WI38 (cell line): ENCODE data around the gene MYPN.

Experiments used
- H3K4me3 ChIP-seq: 2 replicates; pipeline ENCODE4 v1.5.1; 2011; ENCODE audit warnings: low read depth, mild to moderate bottlenecking, control low read depth, low read length
- CTCF ChIP-seq: IDR thresholded peaks from 2 replicates; pipeline ENCODE4 v1.5.1; 2012; ENCODE audit warnings: low read depth, mild to moderate bottlenecking, control low read depth, low read length

MYPN gene, protein sequence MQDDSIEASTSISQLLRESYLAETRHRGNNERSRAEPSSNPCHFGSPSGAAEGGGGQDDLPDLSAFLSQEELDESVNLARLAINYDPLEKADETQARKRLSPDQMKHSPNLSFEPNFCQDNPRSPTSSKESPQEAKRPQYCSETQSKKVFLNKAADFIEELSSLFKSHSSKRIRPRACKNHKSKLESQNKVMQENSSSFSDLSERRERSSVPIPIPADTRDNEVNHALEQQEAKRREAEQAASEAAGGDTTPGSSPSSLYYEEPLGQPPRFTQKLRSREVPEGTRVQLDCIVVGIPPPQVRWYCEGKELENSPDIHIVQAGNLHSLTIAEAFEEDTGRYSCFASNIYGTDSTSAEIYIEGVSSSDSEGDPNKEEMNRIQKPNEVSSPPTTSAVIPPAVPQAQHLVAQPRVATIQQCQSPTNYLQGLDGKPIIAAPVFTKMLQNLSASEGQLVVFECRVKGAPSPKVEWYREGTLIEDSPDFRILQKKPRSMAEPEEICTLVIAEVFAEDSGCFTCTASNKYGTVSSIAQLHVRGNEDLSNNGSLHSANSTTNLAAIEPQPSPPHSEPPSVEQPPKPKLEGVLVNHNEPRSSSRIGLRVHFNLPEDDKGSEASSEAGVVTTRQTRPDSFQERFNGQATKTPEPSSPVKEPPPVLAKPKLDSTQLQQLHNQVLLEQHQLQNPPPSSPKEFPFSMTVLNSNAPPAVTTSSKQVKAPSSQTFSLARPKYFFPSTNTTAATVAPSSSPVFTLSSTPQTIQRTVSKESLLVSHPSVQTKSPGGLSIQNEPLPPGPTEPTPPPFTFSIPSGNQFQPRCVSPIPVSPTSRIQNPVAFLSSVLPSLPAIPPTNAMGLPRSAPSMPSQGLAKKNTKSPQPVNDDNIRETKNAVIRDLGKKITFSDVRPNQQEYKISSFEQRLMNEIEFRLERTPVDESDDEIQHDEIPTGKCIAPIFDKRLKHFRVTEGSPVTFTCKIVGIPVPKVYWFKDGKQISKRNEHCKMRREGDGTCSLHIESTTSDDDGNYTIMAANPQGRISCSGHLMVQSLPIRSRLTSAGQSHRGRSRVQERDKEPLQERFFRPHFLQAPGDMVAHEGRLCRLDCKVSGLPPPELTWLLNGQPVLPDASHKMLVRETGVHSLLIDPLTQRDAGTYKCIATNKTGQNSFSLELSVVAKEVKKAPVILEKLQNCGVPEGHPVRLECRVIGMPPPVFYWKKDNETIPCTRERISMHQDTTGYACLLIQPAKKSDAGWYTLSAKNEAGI (N-terminal part only)

DNA sequence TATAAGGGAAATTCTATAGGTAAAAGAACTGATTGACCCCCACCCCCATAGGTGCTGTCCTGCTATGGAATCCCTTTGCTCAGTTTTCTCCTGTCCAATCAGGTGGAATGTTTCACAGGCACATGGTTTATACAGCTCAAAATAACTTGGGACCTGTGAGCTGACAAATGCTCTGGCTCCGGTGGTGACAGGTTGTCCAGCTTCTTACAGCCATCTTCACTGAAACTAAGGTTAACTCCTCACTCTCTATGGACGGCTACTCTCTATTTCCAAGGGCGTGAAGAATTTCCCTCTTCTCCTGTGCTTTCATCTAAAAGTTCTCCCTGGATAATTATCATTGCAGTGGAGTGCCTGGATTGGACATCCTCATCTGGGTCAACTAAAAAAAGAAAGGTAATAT lies at the start of gene MYPN:
MYPN (plus strand) TSS at position 158 of the 400 bp plus-strand sequence. CDS start 11,951 bp downstream, outside the sequence.
- TF ChIP-seq CTCF = no peak
- H3K4me3 ChIP-seq = peak within 1 kb of the TSS; percentile 29

DNA sequence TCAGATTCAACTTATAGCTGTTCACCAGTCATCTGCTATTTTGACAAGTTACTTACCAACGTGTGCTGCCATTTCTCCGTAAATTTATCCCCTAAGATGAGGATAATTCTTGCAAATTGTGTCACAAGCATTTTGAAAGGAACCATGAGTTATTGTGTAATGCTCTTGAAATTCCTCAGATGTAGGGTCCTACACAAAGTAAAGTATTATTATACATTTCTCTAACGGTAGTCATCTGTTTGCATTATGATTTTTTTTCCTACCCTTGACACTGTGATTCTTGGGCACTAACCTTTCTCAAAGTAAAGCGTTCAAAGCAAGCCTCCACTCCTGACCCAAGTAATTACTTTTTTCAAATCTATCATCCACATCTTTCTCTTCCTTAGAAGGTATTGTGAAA lies 42.3 kb upstream of the MYPN start:
- H3K4me3 ChIP-seq = no peak overlapping the region
- TF ChIP-seq CTCF = no peak

GRCh38 chr10:68067508-68067907 lies 41.8 kb upstream of the MYPN start:
- H3K4me3 ChIP-seq = no peak overlapping the region
- no peak for TF ChIP-seq CTCF

DNA sequence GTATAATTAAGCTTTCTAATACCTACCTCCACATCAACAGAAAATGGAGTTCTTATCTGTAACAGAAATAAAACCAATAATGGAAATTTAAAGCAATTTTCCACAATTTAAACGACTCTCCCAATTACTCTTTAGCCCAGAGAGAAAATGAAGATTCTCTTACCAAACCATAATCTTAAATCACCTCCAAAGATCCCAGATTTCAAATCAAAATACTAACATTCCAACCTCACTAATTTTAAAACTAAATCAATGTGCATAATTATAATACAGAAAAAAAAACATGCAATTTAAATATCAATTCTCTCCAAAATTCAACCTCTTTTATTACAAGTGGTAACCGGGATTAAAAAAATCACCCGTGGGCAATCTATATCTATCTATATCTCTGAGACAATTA lies 35.7 kb upstream of the MYPN start:
- TF ChIP-seq CTCF = no peak

GRCh38 chr10:68074031-68074774 lies 35.1 kb upstream of the MYPN start:
- peak overlapping the region; percentile 70 for H3K4me3 ChIP-seq
- TF ChIP-seq CTCF = no peak

More for the DNA sequence above, 35.7 kb upstream of the MYPN start:
- H3K4me3 ChIP-seq = peak overlapping the region; percentile 70

- peak within 1 kb of the TSS; percentile 70 for H3K4me3 ChIP-seq
- TF ChIP-seq CTCF = no peak
Measured at GRCh38 chr10:68074775-68075549, 34.3 kb upstream of the MYPN start, which contains the start of gene HERC4. Gene HERC4 (minus strand): TSS chr10:68075283. CDS start chr10:68073108, 2,175 bp downstream.
